ENCODE data around the gene AP4B1.
"Not testable (repeated sequence)": the region's sequence is repeated elsewhere in the genome, so short reads cannot be mapped to it uniquely, and the experiment has no call there.

Gene AP4B1

GRCh38 chr1:113904674-113905434 lies at the start of gene AP4B1, which contains the start of gene DCLRE1B:
AP4B1 (minus strand) TSS chr1:113904799; CDS start chr1:113904717, 82 bp downstream.
DCLRE1B (plus strand) TSS chr1:113905326; CDS start chr1:113905587, 261 bp downstream.
- peak; percentile 90 for DNase-seq

GRCh38 chr1:113951719-113952118 lies 47.1 kb upstream of the AP4B1 start:
- DNase-seq = no peak

GRCh38 chr1:113950908-113951307 lies 46.3 kb upstream of the AP4B1 start:
- no peak for DNase-seq

- no peak for DNase-seq
Measured at GRCh38 chr1:113949007-113949406, 44.4 kb upstream of the AP4B1 start.

GRCh38 chr1:113948151-113948550 lies 43.6 kb upstream of the AP4B1 start:
- not testable (repeated sequence) for DNase-seq

GRCh38 chr1:113947388-113948107 lies 42.9 kb upstream of the AP4B1 start:
- no peak for DNase-seq

GRCh38 chr1:113946678-113947387 lies 42.2 kb upstream of the AP4B1 start:
- DNase-seq = no peak

GRCh38 chr1:113946112-113946511 lies 41.5 kb upstream of the AP4B1 start:
- no peak for DNase-seq

- DNase-seq = no peak
Measured at GRCh38 chr1:113945329-113945728, 40.7 kb upstream of the AP4B1 start.

- DNase-seq = no peak
Measured at GRCh38 chr1:113943028-113943811, 38.6 kb upstream of the AP4B1 start.

GRCh38 chr1:113942527-113942926 lies 37.9 kb upstream of the AP4B1 start:
- no peak for DNase-seq

- no peak for DNase-seq
Measured at GRCh38 chr1:113941245-113941559, 36.6 kb upstream of the AP4B1 start.

- peak; percentile 38 for DNase-seq
Measured at GRCh38 chr1:113940365-113941244, 36.0 kb upstream of the AP4B1 start.

- DNase-seq = no peak
Measured at GRCh38 chr1:113938192-113938591, 33.6 kb upstream of the AP4B1 start.

GRCh38 chr1:113937146-113937545 lies 32.5 kb upstream of the AP4B1 start:
- DNase-seq = no peak

GRCh38 chr1:113935970-113936369 lies 31.4 kb upstream of the AP4B1 start:
- DNase-seq = no peak

- no peak for DNase-seq
Measured at GRCh38 chr1:113935176-113935575, 30.6 kb upstream of the AP4B1 start.

GRCh38 chr1:113934511-113935055 lies 30.0 kb upstream of the AP4B1 start:
- no peak for DNase-seq

GRCh38 chr1:113934006-113934405 lies 29.4 kb upstream of the AP4B1 start:
- DNase-seq = no peak

GRCh38 chr1:113931451-113931851 lies 26.9 kb upstream of the AP4B1 start:
- no peak for DNase-seq

GRCh38 chr1:113930499-113931161 lies 26.0 kb upstream of the AP4B1 start:
- DNase-seq = peak; percentile 68

All from activated T-cell treated with anti-CD3 and anti-CD28 coated beads, Interleukin-2, amount 50 U/mL, for 1 hour (primary cell).